Nephron progenitor cell (in vitro differentiated cells): ENCODE results near the gene SPATA25.

Experiments used
- DNase-seq: peaks from one replicate; pipeline ENCODE4 v3.0.0; 2021
- H3K27ac Mint-ChIP-seq: 2 replicates; pipeline ENCODE4 v1.8.0; 2021; ENCODE audit warnings: mild to moderate bottlenecking, moderate library complexity, mixed read lengths
- H3K27me3 Mint-ChIP-seq: 2 replicates; pipeline ENCODE4 v1.8.0; 2021; ENCODE audit warnings: mild to moderate bottlenecking, low read depth, mixed read lengths; ENCODE audit not compliant: poor library complexity
- H3K36me3 Mint-ChIP-seq: 2 replicates; pipeline ENCODE4 v1.8.0; 2021; ENCODE audit warnings: low read depth, mixed read lengths
- H3K4me1 Mint-ChIP-seq: 2 replicates; pipeline ENCODE4 v1.8.0; 2021; ENCODE audit warnings: mixed read lengths
- H3K4me3 Mint-ChIP-seq: 2 replicates; pipeline ENCODE4 v1.8.0; 2021; ENCODE audit warnings: mild to moderate bottlenecking, moderate library complexity, mixed read lengths
- H3K9me3 Mint-ChIP-seq: 2 replicates; pipeline ENCODE4 v1.8.0; 2021; ENCODE audit warnings: mild to moderate bottlenecking, moderate library complexity, mixed read lengths
- TF ChIP-seq, protein P1 (sequence below): fragments of 200-600 bp; sonication (generic); IDR thresholded peaks from 2 replicates; pipeline ENCODE4 v1.5.0; 2021; ENCODE audit warnings: antibody characterized with exemption

SPATA25 gene

GRCh38 chr20:45920462-45921336, 33.3 kb upstream of the SPATA25 start:
- TF ChIP-seq, protein P1, sequence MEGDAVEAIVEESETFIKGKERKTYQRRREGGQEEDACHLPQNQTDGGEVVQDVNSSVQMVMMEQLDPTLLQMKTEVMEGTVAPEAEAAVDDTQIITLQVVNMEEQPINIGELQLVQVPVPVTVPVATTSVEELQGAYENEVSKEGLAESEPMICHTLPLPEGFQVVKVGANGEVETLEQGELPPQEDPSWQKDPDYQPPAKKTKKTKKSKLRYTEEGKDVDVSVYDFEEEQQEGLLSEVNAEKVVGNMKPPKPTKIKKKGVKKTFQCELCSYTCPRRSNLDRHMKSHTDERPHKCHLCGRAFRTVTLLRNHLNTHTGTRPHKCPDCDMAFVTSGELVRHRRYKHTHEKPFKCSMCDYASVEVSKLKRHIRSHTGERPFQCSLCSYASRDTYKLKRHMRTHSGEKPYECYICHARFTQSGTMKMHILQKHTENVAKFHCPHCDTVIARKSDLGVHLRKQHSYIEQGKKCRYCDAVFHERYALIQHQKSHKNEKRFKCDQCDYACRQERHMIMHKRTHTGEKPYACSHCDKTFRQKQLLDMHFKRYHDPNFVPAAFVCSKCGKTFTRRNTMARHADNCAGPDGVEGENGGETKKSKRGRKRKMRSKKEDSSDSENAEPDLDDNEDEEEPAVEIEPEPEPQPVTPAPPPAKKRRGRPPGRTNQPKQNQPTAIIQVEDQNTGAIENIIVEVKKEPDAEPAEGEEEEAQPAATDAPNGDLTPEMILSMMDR = no peak
- no peak for DNase-seq
- Mint-ChIP-seq H3K9me3 (no peaks in the 10 kb centered on the region), H3K4me1 (peaks cover 60% of the 10 kb centered on the region), H3K27me3 (peaks cover 9% of the 10 kb centered on the region), H3K27ac (no peak overlapping the region), H3K4me3 (no peak overlapping the region), H3K36me3 (no peaks in the 10 kb centered on the region)

- DNase-seq = no peak
- Mint-ChIP-seq H3K27me3 (peaks cover 9% of the 10 kb centered on the region), H3K4me3 (no peak overlapping the region), H3K4me1 (peaks cover 52% of the 10 kb centered on the region), H3K27ac (no peak overlapping the region), H3K9me3 (no peaks in the 10 kb centered on the region), H3K36me3 (no peaks in the 10 kb centered on the region)
- TF ChIP-seq, protein P1 = no peak
Measured at GRCh38 chr20:45919542-45920399, 32.3 kb upstream of the SPATA25 start.

GRCh38 chr20:45918779-45919537, 31.5 kb upstream of the SPATA25 start:
- no peak overlapping the region for H3K27ac Mint-ChIP-seq
- no peaks in the 10 kb centered on the region for H3K36me3 Mint-ChIP-seq
- DNase-seq = no peak
- peaks cover 54% of the 10 kb centered on the region for H3K4me1 Mint-ChIP-seq
- TF ChIP-seq, protein P1 = no peak
- H3K27me3 Mint-ChIP-seq = peaks cover 13% of the 10 kb centered on the region
- H3K4me3 Mint-ChIP-seq = no peak overlapping the region
- H3K9me3 Mint-ChIP-seq = no peaks in the 10 kb centered on the region

DNA sequence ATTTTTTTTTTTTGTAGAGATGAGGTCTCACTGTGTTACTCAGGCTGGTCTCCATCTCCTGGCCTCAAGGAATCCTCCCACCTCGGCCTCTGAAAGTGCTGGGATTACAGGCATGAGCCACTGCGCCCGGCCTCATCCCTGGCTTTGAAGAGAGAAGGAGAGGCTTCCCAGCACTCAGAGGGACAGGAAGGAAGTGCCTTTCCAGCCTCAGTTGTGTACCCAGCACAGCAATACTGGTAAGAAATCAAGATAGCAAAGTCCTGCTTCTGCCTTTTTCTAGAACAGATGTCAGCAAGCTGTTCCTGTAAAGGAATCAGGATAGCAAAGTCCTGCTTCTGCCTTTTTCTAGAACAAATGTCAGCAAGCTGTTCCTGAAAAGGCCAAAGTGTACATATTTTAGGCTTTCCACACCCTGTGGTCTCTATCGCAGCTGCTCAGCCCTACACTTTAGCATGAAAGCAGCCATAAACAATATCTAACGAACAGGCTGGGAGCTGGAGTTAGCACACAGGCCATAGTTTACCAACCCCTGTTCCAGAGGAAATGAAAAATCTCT, 30.8 kb upstream of the SPATA25 start:
- Mint-ChIP-seq H3K27me3 (peaks cover 16% of the 10 kb centered on the region), H3K36me3 (no peaks in the 10 kb centered on the region), H3K27ac (no peak overlapping the region), H3K4me1 (peaks cover 54% of the 10 kb centered on the region), H3K9me3 (no peaks in the 10 kb centered on the region), H3K4me3 (no peak overlapping the region)
- TF ChIP-seq, protein P1 = no peak
- no peak for DNase-seq

DNA sequence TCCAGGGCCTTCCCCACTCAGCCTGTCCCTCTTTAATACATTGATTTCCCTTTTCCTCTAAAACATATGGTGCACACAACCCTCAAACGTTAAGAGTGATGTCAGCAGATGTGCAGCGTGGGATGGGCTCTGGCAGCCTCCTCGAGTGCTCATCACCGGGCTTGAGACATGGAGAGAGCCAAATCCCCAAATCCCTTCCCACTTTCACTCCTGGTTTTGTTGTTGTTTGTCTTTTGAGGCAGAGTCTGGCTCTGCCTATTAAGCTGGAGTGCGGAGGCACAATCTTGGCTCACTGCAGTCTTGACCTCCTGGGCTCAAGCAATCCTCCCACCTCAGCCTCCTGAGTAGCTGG, 30.3 kb upstream of the SPATA25 start:
- H3K27ac Mint-ChIP-seq = no peak overlapping the region
- peaks cover 16% of the 10 kb centered on the region for H3K27me3 Mint-ChIP-seq
- no peak overlapping the region for H3K4me3 Mint-ChIP-seq
- H3K4me1 Mint-ChIP-seq = peaks cover 49% of the 10 kb centered on the region
- H3K36me3 Mint-ChIP-seq = no peaks in the 10 kb centered on the region
- DNase-seq = no peak
- no peaks in the 10 kb centered on the region for H3K9me3 Mint-ChIP-seq
- TF ChIP-seq, protein P1 = no peak
